Colonic mucosa (tissue), 4 donors: ENCODE results near the gene CNOT1. TPM values are rescaled to one million over a fixed set of nuclear protein-coding genes. Genes with fewer than 3 reads are reported as not detected.

ENCODE experiments used
- DNase-seq: peaks from one replicate; pipeline ENCODE4 v3.0.0-alpha.2; 2020
- H3K27ac ChIP-seq: fragments of 200-600 bp; one replicate; pipeline ENCODE4 v1.8.0; 2021
- H3K27me3 ChIP-seq: fragments of 200-600 bp; one replicate; pipeline ENCODE4 v1.8.0; 2021
- H3K36me3 ChIP-seq: fragments of 200-600 bp; one replicate; pipeline ENCODE4 v1.8.0; 2021
- H3K4me1 ChIP-seq: fragments of 200-600 bp; one replicate; pipeline ENCODE4 v1.8.0; 2021; ENCODE audit warnings: mild to moderate bottlenecking
- H3K4me3 ChIP-seq: fragments of 200-600 bp; one replicate; pipeline ENCODE4 v1.8.0; 2021
- H3K9ac ChIP-seq, 2 donors: one replicate each; pipeline ENCODE4 v1.7.0; 2013; ENCODE audit warnings: control low read depth in 2 of 2, low read depth in 2 of 2, low read length in 2 of 2
- H3K9me3 ChIP-seq: fragments of 200-600 bp; one replicate; pipeline ENCODE4 v1.8.0; 2021
- CTCF ChIP-seq: fragments of 200-600 bp; IDR thresholded peaks from one replicate; pipeline ENCODE4 v1.8.0; 2022; ENCODE audit warnings: antibody characterized with exemption, mild to moderate bottlenecking
- intact Hi-C: fragments of 100-400 bp; cut with DNase I; formaldehyde crosslinking; loops from one replicate; pipeline ENCODE4 v1.14.1; 2022
- total RNA-seq, 2 donors: library from RNA; stranded (reverse); fragmentation: NEBNext Ultra II Directional in 1 of 2; extraction: Animal tissue kit (Norgen Biotek cat#: 25700) in 1 of 2; gene quantifications; one replicate each; pipeline ENCODE4 v1.2.1, GENCODE V29; 2021
- donor health status: healthy.
- donor health status: DM: no; HTN: no; CAD: no.
- donor health status: DM: no; HTN: no; CAD: no.

Gene CNOT1
- total RNA-seq, 2 donors from 2014 or later: 237 to 268 TPM

- no peak overlapping the region for H3K9ac ChIP-seq
- DNase-seq: no peak
- intact Hi-C loops: no loop called here
- no peaks in the 10 kb centered on the region for H3K27me3 ChIP-seq
- no peaks in the 10 kb centered on the region for H3K4me1 ChIP-seq
- no peak overlapping the region for H3K4me3 ChIP-seq
- no peak for TF ChIP-seq CTCF
- H3K36me3 ChIP-seq: peaks cover 34% of the 10 kb centered on the region
- no peaks in the 10 kb centered on the region for H3K9me3 ChIP-seq
- no peak overlapping the region for H3K27ac ChIP-seq
Observed at GRCh38 chr16:58533751-58534470, 95.7 kb downstream of the CNOT1 start.

- intact Hi-C loops: no loop called here
- Histone ChIP-seq H3K27ac (no peak overlapping the region), H3K9ac (no peak overlapping the region), H3K9me3 (no peaks in the 10 kb centered on the region), H3K4me1 (no peaks in the 10 kb centered on the region), H3K4me3 (no peak overlapping the region), H3K36me3 (peaks cover 22% of the 10 kb centered on the region), H3K27me3 (no peaks in the 10 kb centered on the region)
- TF ChIP-seq CTCF: no peak
- no peak for DNase-seq
Observed at GRCh38 chr16:58532414-58532813, 97.2 kb downstream of the CNOT1 start.

GRCh38 chr16:58530179-58530578, 99.4 kb downstream of the CNOT1 start:
- H3K9ac ChIP-seq: no peak overlapping the region
- H3K36me3 ChIP-seq: peaks cover 16% of the 10 kb centered on the region
- H3K9me3 ChIP-seq: no peaks in the 10 kb centered on the region
- no peak overlapping the region for H3K27ac ChIP-seq
- TF ChIP-seq CTCF: no peak
- no peak for DNase-seq
- H3K27me3 ChIP-seq: no peaks in the 10 kb centered on the region
- H3K4me3 ChIP-seq: no peak overlapping the region
- H3K4me1 ChIP-seq: no peaks in the 10 kb centered on the region
- intact Hi-C loops: no loop called here

- no peak for TF ChIP-seq CTCF
- Histone ChIP-seq H3K27ac (no peak overlapping the region), H3K4me1 (peaks cover 2% of the 10 kb centered on the region), H3K9ac (no peak overlapping the region), H3K9me3 (no peaks in the 10 kb centered on the region), H3K27me3 (no peaks in the 10 kb centered on the region), H3K4me3 (no peak overlapping the region), H3K36me3 (peaks cover 33% of the 10 kb centered on the region)
- DNase-seq: no peak
- intact Hi-C loops: no loop called here
Observed at GRCh38 chr16:58519707-58520106, 109.9 kb downstream of the CNOT1 start.

- no peak for DNase-seq
- Histone ChIP-seq H3K9me3 (no peaks in the 10 kb centered on the region), H3K36me3 (peaks cover 31% of the 10 kb centered on the region), H3K4me1 (peaks cover 3% of the 10 kb centered on the region), H3K27me3 (no peaks in the 10 kb centered on the region), H3K27ac (no peak overlapping the region), H3K9ac (no peak overlapping the region), H3K4me3 (no peak overlapping the region)
- intact Hi-C loops: no loop called here
- no peak for TF ChIP-seq CTCF
Observed at GRCh38 chr16:58518980-58519368, 110.7 kb downstream of the CNOT1 start.
